Activated CD4-positive, alpha-beta T cell treated with anti-CD3 and anti-CD28 coated beads, Interleukin-10, Interleukin-2, amounts not matched to agents 100 ng/mL and 50 ng/mL, durations not matched to agents 16 hours and 8 hours (primary cell): ENCODE results near the gene SYNM.
A peak's percentile ranks its signal among the peaks of the same experiment; 100 is the strongest.
"Not testable (repeated sequence)": the region's sequence is repeated elsewhere in the genome, so short reads cannot be mapped to it uniquely, and the experiment has no call there.

Experiments used
- DNase-seq: peaks from one replicate; pipeline ENCODE4 v3.0.0-alpha.2; 2020

SYNM gene

DNA sequence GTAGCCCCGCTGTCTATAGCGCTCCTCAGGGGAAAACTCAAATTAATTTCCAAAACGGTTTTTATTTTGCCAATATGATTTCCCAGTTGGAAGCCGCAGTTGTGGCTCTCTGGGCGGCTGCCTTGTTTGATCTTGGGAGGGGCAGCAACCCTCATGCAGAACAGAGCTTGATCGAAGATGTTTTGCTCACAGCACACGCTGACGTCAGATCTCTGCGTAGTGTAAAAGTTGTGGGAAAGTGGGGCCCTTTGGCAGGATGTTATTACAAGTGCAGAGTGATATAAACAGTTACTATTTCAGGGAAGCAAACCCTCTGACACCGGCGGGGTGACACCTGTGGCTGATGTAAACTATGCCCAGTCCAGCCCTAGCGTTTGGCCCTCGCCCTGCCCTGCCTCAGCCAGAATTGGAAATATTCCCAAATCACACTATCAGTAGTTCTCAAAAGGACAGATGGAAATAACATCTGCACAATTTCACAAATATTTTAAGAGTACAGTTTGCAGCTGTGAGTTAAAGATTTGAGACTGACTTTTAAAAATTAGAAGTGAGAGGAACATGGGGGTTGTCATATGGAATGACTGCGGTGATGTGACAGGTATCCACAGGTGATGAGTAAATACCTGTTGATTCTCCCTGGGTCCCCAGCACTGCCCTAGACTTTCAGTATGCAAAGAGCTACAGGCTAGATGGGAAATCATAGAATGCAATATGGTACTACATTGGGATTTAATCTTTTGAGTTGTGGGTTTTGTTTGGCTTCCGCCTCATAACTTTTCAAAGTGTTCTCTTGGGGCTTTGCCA, 1.7 kb downstream of the SYNM start:
- peak; percentile 15 for DNase-seq

DNA sequence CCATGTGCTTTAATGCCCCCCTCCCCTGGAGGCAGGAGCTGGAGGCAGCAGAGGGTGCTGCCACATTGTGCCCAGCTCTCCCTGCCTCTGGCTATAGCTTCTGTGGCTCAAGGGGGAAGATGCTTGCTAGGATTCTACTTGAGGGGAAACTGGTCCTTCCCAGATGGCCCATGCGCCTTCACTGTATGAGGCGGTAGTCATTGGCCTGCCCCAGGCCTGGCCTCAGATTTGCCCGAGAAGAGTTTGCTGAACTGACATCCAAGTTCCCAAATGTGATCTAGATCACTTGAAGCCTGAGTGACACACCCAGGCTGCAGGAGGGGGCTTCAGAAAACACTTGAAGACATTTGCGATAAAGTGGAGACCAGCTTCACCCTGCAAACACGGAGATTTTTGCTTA, 4.1 kb downstream of the SYNM start:
- DNase-seq: no peak

DNA sequence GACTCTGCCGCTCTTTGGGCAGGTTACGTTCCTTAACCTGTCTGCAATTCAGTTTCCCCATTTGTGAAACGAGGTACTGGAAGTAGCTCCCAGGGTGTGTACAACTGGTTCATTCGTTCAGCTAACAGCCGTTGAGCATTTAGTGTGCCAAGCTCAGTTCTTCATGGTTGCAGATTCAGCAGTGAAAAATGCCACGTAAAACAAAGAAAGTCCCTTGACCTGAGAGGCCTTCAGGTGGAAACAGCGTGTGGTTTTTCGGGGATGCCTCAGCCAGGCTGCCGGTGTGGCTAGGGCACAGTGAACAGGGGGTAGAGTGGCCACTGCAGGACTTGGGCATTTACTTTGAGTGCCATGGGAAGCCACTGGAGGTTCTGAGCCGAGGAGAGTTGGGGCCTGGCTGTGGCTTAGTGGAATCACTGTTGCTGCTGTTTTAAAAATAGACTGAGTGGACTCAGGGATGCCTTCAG, 4.7 kb downstream of the SYNM start:
- DNase-seq: no peak

DNA sequence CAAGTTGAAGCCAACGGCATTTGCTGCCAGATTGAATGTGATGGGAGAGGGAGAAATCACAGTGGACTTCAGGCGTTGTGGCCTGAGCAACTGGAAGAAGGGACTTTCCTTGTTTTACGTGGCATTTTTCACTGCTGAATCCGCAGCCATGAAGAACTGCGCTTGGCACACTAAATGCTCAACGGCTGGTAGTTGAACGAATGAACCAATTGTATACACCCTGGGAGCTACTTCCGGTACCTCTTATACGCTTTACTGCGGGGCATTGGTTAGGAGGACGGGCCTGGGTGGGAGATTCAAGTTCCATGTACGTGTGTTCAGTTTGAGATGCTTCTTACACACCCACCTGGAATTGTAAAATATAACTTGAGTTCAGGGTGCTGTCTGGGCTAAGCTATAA, 5.2 kb downstream of the SYNM start:
- no peak for DNase-seq

DNA sequence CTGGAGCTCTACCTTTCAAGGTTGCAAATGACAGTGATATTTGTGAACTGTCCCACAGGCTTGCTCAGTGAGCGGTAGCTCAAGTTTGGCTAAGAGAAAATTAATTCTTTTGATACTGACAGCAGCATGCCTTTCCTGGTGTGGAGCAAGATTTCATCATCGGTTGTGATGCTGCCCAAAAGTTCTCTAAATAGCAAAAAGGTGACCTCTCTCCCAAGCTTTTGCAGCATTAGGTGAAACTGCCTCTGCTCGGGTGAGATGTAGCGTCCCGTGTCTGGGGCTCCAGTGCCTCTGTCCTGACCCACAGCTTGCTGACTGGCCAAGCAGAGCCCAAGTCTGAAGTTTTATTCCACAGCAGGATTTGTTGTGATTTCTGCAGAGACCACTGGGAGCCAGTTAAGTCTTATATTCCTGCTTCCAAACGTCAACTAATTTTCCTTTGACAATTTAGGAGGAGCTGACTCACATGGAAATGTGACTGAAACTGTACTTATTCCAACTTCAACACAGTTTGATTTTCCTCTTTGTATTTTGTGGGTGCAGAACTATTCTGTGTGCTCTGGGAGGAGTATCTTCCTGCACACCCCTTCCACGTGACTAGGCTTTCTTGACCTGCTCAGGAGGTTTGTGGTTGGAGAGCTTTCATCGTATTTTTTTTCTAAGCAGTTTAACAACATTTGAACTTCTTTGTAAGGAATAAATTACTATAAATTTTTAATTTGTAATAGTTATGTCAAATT, 5.9 kb downstream of the SYNM start:
- no peak for DNase-seq

DNA sequence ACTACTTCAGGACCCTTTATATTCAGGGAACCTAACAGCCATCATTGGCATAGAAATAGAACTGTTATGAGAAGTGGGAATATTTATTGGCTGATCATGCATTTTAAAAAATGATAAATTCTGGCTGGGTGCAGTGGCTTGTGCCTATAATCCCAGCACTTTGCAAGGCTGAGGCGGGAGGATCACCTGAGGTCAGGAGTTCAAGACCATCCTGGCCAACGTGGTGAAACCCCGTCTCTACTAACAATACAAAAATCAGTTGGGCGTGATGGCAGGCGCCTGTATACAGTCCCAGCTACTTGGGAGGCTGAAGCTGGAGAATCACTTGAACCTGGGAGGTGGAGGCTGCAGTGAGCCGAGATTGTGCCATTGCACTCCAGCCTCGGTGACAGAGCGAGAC, 6.8 kb downstream of the SYNM start:
- DNase-seq: not testable (repeated sequence)

DNA sequence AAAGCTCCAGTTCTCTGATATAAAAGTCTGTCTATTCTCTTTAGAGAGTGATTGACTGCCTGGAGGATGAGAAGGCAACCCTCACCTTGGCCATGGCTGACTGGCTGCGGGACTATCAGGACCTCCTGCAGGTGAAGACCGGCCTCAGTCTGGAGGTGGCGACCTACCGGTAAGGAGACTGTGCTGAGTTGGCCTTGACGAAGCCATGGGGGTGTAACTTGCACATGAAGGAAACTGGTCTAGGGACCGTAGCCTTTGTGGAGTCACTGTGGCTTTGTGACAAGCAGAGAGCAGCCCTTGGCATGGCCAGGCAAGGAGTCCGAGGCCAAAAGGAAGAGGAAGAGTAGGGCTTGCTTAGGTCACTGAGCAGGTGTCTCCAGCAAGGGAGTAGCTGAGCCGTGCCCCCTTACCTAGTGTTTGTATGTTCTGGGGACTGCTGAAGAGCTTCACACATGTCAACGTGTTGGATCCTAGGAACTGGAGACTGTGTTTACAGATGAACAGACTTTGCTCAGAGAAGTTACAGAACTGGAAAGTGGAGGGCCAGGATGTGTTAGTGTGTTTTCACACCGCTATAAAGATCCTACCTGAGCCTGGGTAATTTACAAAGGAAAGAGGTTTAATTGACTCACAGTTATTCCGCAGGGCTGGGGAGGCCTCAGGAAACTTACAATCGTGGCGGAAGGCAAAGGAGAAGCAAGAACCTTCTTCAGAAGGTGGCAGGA, 8.8 kb downstream of the SYNM start:
- DNase-seq: no peak

DNA sequence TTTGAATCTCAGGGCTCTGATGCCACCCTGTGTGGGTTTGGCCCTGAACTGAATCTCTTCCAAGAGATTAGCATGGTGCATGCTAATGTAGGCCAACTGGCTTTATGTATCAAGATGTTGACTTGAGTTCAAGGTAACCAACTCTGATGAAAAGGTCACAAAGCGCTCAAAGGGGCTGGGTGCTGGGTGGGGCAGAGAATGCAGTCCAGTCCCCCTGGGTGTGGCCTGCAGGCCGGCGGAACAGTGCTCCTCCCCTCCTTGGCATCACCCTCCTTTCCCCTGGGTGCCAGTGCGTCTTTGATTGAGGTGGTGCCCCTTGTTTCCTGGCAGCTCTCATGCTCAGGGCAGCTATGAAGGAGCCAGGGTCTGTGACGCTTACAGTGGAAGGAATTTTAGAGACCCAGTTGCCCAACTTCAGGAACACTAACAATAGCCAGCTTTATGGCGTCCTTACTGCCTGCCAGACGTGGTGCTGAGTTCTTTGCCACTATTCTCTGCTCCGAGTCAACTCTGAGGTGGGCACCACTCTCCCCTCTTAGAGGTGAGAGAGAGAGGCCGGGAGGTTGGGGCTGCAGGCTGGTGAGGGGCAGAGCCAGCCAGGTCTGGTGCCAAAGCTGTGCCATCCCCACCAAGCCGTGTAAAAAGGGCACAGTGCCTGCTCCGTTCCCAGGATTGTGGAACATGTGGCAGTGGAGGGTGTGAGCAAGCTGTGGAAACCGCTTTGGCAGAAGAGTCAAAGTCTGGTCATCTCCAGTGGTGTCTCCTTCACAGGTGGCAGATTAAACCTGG, 9.8 kb downstream of the SYNM start:
- DNase-seq: no peak

DNA sequence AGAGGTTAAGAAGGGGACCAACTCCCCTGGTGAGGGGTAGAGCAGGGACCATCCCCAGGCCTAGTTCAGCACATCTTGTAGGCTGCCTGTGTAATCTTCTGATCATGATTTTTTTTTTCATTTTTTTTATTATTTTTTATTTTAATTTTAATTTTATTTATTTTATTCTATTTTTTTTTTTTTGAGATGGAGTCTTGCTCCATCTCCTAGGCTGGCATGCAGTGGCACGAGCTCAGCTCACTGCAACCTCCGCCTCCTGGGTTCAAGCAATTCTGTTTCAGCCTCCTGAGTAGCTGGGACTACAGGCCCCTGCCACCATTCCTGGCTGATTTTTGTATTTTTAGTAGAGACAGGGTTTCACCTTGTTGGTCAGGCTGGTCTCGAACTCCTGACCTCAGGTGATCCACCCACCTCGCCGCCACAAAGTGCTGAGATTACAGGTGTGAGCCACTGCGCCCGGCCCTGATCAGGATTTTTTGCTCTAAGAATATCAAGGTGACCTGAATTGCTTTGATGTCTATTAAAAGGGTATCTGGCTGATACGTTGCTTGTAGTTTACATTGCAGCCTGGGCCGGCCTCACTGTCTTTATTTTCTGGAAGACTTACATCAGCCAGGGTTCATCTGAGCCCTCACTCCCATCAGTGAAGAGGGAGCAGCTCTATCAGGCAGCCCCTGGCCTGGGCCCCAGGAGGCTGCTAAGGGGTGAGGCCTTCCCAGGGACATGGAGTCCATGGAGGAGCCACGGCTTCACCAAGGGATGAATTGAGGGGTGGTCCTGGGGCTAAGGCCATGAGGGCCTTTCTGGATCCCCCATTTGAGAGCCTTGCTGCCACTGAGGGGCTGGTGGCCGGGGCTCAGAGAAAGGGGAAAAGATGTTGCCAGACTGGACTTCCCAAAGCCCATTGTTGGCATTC, 10.7 kb downstream of the SYNM start:
- no peak for DNase-seq

DNA sequence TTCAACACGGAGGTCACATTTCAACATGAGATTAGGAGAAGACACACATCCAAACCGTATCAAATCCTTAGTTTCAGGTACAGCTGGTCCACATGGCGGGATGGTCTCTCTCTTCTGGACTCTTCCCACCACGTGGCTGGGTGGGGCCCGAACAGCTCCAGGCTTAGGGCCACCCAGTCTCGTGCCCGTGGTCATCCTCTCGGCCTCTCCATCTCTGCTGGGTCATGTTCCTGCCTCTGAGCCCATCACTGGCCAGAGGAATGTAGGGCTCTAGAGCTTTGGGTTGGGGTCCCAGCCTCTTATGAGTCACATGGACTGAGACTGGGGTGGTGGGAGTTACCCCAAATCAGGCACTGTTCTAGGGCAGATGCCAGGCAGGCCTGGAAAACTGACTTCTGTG, 12.2 kb downstream of the SYNM start:
- no peak for DNase-seq

DNA sequence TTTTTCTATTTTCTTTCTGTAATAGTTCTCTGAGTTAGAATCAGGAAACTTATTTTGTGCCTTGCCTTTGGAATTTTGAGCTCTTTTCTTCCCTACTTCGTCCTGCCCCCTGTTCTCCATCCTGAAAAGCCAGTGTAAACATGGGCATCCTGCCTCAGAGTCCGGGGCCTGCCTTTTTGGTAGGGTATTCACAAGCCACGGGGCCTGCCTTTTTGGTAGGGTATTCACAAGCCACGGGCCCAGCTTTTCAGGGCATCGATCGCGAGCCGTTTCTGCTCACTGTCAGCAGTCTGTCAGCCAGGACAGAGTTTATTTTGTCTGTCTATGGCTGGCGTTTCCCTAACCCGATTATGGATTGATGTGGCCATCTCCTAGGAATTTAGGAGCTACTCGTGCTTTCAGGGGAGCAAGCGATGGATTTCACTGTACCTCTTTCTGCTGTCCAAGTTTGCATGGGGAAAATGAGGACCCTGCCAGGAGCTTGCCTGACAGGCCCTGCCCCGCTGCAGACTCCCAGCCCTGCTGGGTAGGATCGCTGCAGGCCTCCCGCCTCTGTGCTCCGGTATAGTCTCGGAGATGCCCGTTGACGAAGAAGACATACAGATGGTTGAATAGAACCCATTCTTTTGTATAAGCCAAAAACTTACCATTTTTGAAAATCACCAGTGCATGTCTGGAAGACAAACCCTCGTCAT, 12.8 kb downstream of the SYNM start:
- DNase-seq: no peak

DNA sequence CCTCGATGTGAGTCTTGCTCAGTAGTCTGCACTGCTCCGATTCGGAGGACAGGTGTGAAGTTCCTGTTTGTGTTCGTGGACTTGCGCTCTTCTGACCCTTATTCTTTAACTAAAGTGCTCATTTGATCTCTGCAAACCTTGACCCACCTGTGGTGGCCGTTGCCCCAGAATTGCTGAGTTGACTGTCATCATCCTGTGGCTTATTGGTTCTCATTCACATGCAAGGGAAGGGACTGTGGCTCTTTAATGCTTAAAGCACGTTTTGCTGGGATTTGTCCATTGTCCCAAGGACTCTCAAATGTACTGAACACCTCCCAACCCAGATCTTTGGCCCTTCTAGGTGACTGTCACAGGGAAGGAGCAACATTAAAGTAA, 13.4 kb downstream of the SYNM start:
- DNase-seq: no peak

DNA sequence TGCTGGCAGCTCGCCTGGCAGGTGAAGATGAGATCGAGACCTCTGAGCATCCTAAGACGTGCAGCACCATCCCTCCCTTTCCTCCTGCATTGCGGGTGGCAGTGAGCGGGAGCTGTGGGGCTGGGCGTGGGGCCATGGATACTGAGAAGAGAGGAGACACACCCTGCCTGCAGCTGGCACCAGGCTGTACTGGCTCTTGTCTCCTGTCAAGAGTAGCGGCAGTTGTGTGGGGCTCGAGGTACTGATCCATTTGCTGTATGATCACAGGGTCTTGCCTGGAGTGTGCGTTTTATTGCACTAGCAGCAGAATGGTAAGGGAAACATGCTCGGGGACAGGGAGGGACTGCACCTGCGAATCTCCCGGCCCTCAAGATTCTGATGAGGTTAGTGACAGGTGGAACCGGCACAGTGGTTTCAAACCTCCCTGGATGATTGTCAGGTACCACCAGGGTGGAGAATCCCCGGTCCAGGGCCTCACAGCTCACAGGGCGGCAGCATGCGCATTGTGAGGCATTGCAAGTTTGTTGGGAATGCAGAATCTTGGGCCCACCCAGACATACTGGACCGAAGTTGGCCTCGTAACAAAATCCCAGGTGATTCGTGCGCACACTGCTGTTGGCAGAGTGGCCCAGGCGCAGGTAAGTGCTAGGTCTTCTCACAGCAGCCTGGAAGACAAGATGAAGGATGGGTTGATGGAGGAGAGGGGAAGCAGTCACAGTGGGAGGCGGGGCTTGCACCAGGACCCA, 14.1 kb downstream of the SYNM start:
- no peak for DNase-seq

DNA sequence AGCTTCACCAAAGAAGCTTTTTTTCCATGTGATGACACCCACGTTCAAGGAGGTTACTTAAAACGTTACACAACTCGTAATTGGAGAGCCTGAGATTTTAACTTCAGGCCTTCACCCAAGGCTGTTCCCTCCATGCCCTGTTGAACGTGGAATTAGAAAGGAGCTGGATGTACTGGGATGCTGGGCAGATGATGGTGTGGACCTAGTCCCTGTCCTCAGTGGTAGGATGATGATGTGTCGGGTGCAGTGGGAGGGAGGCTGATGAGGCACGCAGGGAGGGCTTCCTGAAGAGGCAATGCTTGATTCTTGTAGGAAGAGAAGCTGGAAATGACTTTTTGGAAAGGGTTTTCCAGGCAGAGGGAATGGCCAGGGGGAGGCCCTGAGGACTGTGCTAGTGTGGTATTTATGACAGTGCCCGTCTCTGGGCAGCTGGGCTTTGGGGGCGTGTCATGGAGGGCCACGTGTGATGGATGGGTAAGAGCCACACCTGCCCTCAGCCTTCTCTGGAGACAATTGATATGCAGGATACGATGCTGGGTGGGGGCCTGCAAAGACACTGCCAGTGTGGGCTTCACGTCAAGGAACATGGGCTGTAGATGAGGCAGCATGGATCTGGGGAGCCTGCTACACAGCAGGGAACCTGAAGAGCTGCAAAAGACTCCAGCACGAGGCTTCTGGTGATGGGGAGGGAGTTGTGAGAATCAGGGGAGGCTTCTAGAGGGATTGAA, 15.3 kb downstream of the SYNM start:
- no peak for DNase-seq

DNA sequence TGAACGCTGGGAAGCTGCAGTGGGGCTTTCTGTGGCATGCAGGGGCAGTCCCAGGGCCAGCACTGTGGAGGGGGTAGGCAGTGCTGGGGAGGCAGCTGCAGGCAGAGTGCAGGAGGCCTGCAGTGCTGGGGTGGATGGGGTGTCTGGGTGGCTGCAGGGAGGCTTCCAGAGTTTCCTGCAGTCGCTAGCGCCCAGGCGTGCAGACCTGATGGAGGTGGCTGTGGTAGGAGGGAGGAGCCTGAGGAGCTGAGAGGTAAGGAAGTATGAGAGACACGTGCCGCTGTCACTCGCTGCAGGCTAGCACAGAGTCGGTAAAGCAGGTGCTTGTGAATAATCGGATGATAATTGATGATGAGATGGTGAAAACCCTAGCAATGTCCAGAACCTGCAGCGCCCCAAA, 16.3 kb downstream of the SYNM start:
- DNase-seq: no peak

DNA sequence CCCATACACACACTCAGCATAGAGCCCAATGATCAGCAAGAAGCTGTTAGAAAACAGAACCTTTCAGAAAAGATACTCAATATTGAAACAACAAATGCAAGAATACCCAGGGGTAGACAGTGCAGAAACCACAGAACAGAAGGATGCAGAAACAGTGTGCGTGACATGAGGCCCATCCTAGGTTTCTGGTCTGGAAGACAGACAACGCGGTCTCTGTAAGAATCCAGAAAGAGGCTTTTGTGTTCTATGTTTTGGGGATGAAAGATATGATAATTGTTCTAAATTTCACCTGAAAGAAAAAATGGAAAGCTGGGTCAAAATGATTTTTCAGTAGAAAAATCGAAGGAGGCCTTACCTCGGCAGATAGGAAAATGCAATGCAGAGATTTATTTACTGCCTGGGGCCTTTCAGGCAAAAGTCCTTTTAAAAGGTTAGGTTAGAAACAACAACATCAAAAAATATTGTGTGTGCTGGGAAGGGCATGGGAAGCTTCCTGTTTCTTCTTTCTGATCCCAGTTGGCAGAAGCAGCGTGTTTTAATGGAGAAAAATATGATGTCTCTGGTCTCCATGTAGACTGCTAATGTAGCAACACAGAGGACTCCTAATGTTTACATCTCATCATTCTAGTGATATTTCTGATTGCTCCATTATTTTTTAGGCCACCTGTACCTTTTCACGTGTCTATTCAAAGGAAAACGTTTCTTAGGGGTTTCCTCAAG, 17.0 kb downstream of the SYNM start:
- no peak for DNase-seq

DNA sequence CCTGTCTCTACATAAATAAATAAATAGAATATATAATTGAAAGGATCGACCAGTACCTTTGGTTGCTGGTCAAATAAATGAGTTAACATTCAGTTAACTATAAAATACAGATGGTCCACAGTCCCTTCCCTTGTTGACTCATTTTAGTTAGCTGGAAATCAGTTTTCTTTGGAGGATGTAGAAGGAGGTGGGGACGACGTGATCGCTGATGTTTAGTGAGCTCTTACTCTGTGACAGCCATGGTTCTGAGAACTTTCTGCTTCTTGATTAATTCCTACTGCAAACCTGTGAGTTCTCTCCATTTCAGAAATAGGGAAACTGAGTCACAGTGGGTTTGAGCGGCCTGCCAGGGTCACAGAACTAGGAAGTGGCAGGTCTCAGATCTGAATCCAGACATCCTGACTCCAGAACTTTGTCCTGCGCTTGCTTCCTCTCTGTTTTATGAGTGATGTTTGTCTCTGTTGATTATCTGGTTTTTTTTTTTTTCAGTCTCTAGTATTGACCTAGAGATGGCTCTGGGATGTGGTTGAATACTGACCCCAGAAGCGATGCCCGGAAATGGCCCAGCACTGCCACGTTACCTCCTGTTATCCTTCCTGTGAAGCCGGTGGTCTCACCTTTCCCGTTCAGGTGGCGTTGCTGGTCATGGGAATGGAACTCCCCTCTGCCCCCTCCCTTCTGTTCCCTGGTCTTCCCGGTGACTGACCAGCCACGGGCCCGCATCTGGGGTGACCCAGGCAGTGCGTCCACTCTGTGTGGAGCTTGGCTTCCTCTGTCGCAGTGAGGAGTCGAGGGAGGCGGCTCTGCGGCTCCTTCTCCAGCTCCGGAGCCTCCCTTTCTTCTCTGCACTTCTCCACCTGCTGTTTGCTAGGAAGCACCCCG, 18.2 kb downstream of the SYNM start:
- DNase-seq: no peak
